Neutrophil (primary cell): ENCODE results near the gene PTPN2.
"Not testable (repeated sequence)": the region's sequence is repeated elsewhere in the genome, so short reads cannot be mapped to it uniquely, and the experiment has no call there.

ENCODE experiments used
- H3K27ac ChIP-seq: fragments of 200-600 bp; sonication (generic); 2 replicates; pipeline ENCODE4 v1.5.1; 2016; ENCODE audit warnings: mild to moderate bottlenecking, moderate library complexity
- H3K27me3 ChIP-seq: fragments of 200-600 bp; sonication (generic); 2 replicates; pipeline ENCODE4 v1.6.0; 2016; ENCODE audit warnings: mild to moderate bottlenecking
- H3K36me3 ChIP-seq: fragments of 200-600 bp; sonication (generic); 2 replicates; pipeline ENCODE4 v1.5.1; 2017
- H3K4me1 ChIP-seq, 2 experiments: fragments of 200-600 bp in 1 of 2; sonication (generic) in 1 of 2; 1 replicate in 1 of 2; 2 replicates in 1 of 2; pipeline versions ENCODE4 v1.5.1 to v1.6.1; 2013 to 2016; ENCODE audit warnings: low read depth in 1 of 2, low read length in 1 of 2, mild to moderate bottlenecking in 1 of 2, moderate library complexity in 1 of 2; ENCODE audit not compliant: control insufficient read depth in 1 of 2, insufficient read depth in 1 of 2
- H3K4me3 ChIP-seq, 2 experiments: fragments of 200-600 bp in 1 of 2; sonication (generic) in 1 of 2; 1 replicate in 1 of 2; 2 replicates in 1 of 2; pipeline ENCODE4 v1.5.1; 2013 to 2016; ENCODE audit warnings: low read depth in 1 of 2, low read length in 1 of 2, mild to moderate bottlenecking in 1 of 2, moderate library complexity in 1 of 2
- H3K9me3 ChIP-seq: fragments of 200-600 bp; sonication (generic); 2 replicates; pipeline ENCODE4 v1.5.1; 2016
- TF ChIP-seq, protein P1 (sequence below): fragments of 200-600 bp; sonication (generic); IDR thresholded peaks from 2 replicates; pipeline ENCODE4 v1.5.1; 2016; ENCODE audit warnings: antibody characterized with exemption

Gene PTPN2

DNA sequence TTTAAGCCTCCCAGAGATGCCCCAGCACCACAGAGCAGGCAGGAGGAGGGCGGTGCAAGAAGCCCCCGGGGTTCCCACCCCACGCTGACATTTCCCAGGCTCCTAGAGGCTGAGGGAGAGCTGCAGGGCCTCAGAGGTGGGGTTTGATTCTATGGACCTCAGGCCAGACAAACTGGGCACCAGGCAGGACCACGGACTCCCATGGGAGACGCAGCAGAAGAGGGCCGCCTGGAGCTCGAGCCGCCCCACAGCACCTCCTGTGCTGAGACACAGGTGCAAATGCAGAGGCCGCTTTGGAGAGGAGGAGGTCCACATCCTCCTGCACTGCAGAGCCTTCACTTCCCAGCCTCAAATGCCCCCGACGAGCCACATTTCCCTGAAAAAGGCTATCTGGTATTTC, 118.5 kb downstream of the PTPN2 start:
- TF ChIP-seq, protein P1, sequence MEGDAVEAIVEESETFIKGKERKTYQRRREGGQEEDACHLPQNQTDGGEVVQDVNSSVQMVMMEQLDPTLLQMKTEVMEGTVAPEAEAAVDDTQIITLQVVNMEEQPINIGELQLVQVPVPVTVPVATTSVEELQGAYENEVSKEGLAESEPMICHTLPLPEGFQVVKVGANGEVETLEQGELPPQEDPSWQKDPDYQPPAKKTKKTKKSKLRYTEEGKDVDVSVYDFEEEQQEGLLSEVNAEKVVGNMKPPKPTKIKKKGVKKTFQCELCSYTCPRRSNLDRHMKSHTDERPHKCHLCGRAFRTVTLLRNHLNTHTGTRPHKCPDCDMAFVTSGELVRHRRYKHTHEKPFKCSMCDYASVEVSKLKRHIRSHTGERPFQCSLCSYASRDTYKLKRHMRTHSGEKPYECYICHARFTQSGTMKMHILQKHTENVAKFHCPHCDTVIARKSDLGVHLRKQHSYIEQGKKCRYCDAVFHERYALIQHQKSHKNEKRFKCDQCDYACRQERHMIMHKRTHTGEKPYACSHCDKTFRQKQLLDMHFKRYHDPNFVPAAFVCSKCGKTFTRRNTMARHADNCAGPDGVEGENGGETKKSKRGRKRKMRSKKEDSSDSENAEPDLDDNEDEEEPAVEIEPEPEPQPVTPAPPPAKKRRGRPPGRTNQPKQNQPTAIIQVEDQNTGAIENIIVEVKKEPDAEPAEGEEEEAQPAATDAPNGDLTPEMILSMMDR = no peak
- no peaks in the 10 kb centered on the region for H3K4me1 ChIP-seq
- no peaks in the 10 kb centered on the region for H3K9me3 ChIP-seq
- H3K27ac ChIP-seq = no peak overlapping the region
- H3K27me3 ChIP-seq = no peaks in the 10 kb centered on the region
- H3K36me3 ChIP-seq = no peaks in the 10 kb centered on the region
- no peak overlapping the region for H3K4me3 ChIP-seq

DNA sequence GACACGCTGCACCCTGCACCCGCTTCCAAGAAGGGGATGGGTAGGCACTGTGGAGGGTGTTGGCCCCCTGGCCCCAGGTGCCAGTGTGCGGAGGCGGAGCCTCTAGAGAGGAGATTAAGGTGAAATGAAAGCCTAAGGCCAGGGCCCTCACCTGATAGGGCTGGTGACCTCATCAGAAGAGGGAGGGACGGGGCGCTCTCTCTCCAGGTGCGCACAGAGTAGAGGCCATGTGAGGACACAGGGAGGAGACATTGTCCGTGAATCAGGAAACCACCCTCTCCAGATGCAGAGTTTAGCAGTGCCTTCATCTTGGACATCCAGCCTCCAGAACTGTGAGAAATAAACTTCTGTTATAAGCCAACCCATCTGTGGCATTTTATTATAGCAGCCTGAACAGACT, 118.9 kb downstream of the PTPN2 start:
- Histone ChIP-seq H3K4me3 (no peak overlapping the region), H3K27me3 (no peaks in the 10 kb centered on the region), H3K27ac (no peak overlapping the region), H3K36me3 (no peaks in the 10 kb centered on the region), H3K4me1 (no peaks in the 10 kb centered on the region), H3K9me3 (no peaks in the 10 kb centered on the region)
- TF ChIP-seq, protein P1 = no peak

DNA sequence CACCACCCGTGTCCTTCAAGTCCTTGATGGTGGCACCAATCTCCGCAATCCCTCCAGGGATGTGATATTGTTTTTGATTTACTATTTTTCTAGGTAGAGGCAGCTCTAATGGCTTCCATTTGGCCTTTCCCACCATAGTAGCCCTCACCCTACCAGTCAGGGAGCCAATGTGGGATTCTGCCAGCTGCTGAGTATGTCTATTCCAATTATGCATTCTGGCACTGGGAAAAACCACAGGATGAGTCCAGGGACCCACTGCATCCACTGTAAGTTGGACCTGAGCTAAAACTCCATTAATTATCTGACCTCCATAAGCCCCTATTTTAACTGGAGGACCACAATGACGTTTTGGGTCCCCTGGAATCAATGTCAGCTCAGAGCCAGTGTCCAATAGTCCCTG, 125.5 kb downstream of the PTPN2 start:
- not testable (repeated sequence) for H3K9me3 ChIP-seq, H3K27me3 ChIP-seq, H3K4me3 ChIP-seq, H3K27ac ChIP-seq, H3K36me3 ChIP-seq, H3K4me1 ChIP-seq

DNA sequence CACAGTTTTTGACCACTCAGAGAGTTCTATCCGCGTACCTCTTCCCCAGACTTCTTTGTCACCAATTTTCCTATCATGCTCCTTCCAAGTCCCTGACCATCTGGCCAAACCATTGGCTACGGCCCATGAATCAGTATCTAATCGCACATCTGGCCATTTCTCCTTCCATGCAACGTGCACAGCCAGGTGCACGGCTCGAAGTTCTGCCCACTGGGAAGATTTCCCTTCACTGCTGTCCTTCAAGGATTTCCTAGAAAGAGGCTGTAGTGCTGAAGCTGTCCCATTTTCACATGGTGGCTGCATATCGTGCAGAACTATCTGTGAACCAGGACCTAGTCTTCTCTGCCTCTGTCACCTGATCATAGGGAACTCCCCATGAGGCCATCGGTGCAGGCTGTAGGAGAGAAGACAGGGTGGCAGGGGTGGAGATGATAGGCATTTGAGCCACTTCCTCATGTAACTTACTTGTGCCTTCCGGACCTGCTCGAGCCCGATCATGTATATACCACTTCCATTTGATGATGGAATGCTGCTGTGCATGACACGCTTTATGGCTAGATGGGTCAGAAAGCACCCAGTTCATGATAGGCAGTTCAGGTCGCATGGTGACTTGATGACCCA, 127.3 kb downstream of the PTPN2 start:
- not testable (repeated sequence) for H3K4me3 ChIP-seq, H3K36me3 ChIP-seq, H3K27ac ChIP-seq, H3K27me3 ChIP-seq, H3K9me3 ChIP-seq, H3K4me1 ChIP-seq

DNA sequence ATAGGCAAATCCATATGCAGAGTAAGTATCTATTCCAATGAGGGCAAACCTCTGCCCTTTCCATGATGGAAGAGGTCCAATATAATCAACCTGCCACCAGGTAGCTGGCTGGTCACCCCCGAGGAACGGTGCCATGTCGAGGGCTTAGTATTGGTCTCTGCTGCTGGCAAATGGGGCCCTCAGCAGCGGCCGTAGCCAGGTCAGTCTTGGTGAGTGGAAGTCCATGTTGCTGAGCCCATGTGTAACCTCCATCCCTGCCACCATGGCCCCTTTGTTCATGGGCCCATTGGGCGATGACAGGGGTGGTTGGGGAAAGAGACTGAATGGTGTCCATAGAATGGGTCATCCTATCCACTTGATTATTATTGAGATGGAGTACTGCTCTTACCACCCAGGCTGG, 128.4 kb downstream of the PTPN2 start:
- not testable (repeated sequence) for H3K27me3 ChIP-seq, H3K36me3 ChIP-seq, H3K4me3 ChIP-seq, H3K4me1 ChIP-seq, H3K27ac ChIP-seq, H3K9me3 ChIP-seq

DNA sequence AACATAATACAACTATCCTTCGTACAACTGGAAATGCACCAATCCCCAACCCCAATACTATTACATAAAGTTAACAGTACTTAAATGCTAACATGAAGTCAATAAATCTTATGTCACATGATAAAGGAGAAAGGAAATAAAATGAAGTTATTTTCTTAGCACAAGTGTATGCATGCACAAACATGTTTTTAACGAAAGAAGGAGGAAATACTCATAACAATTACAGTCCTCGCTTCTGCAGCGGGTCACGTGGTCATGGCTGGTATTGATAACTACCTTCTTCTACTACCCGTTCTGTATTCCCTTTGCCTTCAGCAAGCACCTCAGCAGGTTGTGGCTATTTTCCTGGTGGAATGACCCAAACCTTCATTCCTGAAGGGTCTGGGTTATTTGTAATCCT, 129.5 kb downstream of the PTPN2 start:
- no peaks in the 10 kb centered on the region for H3K36me3 ChIP-seq
- H3K9me3 ChIP-seq = no peaks in the 10 kb centered on the region
- no peaks in the 10 kb centered on the region for H3K4me1 ChIP-seq
- no peak overlapping the region for H3K4me3 ChIP-seq
- H3K27ac ChIP-seq = no peak overlapping the region
- TF ChIP-seq, protein P1 = no peak
- H3K27me3 ChIP-seq = no peaks in the 10 kb centered on the region

DNA sequence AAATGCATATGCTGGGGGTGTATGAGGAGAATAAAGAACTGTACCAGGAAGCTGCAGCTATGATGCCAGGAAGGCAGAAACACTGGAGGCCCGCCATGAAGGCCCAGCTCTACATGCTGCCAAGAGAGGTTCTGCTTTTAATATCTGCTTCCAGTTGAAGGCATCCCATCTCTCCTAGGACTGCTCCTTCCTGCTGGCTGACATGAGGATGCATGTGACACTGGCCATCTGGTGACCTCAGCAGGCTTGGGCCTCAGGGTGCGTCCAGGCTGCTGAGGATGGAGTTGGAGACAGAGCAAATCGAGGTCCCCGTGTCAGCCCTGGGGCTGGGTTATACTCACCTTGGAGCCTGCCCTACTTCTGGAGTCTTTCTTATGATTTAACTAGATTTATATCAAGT, 132.1 kb downstream of the PTPN2 start:
- H3K36me3 ChIP-seq = no peaks in the 10 kb centered on the region
- TF ChIP-seq, protein P1 = no peak
- no peak overlapping the region for H3K27ac ChIP-seq
- H3K9me3 ChIP-seq = no peaks in the 10 kb centered on the region
- H3K4me1 ChIP-seq = no peaks in the 10 kb centered on the region
- no peaks in the 10 kb centered on the region for H3K27me3 ChIP-seq
- H3K4me3 ChIP-seq = no peak overlapping the region
